Gastroesophageal sphincter (tissue), 4 donors: ENCODE data around the gene CNKSR2. TPM values are rescaled to one million over a fixed set of nuclear protein-coding genes. Genes with fewer than 3 reads are reported as not detected.
"Not testable (repeated sequence)": the region's sequence is repeated elsewhere in the genome, so short reads cannot be mapped to it uniquely, and the experiment has no call there.

Experiments
- ATAC-seq: fragments of 150-250 bp; one replicate; pipeline ENCODE4 v1.9.1; 2016; ENCODE audit warnings: mild to moderate bottlenecking, moderate library complexity
- H3K27ac ChIP-seq, 4 donors: fragments of 200-600 bp; sonication (generic) in 3 of 4; 1 replicate in 3 of 4; 2 replicates in 1 of 4; pipeline ENCODE4 v1.5.1; 2016 to 2019
- H3K27me3 ChIP-seq: fragments of 200-600 bp; sonication (generic); one replicate; pipeline ENCODE4 v1.5.1; 2019
- H3K36me3 ChIP-seq, 2 donors: fragments of 200-600 bp; sonication (generic); one replicate each; pipeline ENCODE4 v1.5.1; 2019; ENCODE audit warnings: control low read depth in 1 of 2
- H3K4me1 ChIP-seq, 3 donors: fragments of 200-600 bp; sonication (generic); 1 replicate in 2 of 3; 2 replicates in 1 of 3; pipeline ENCODE4 v1.5.1; 2016 to 2019; ENCODE audit warnings: control low read depth in 2 of 3
- H3K4me3 ChIP-seq, 2 donors: fragments of 200-600 bp; sonication (generic); one replicate each; pipeline ENCODE4 v1.5.1; 2019; ENCODE audit warnings: mild to moderate bottlenecking in 1 of 2, moderate library complexity in 1 of 2
- H3K9me3 ChIP-seq, 3 donors: fragments of 200-600 bp; sonication (generic); one replicate each; pipeline ENCODE4 v1.5.1; 2017 to 2019; ENCODE audit warnings: control low read depth in 2 of 3
- CTCF ChIP-seq, 4 experiments: fragments of 200-600 bp in 2 of 4; fragments of 450-650 bp in 2 of 4; sonication (generic) in 1 of 4; IDR thresholded peaks; one replicate each; pipeline ENCODE4 v1.5.1; 2017 to 2019; ENCODE audit warnings: antibody characterized with exemption in 4 of 4, mild to moderate bottlenecking in 2 of 4, moderate library complexity in 2 of 4
- EP300 ChIP-seq: sonication (generic); formaldehyde crosslinking; IDR thresholded peaks from one replicate; pipeline ENCODE4 v1.6.1; 2017; ENCODE audit warnings: antibody characterized with exemption, mild to moderate bottlenecking
- POLR2A ChIP-seq, 2 donors: fragments of 450-650 bp; IDR thresholded peaks; one replicate each; pipeline ENCODE4 v1.6.1; 2017; ENCODE audit warnings: antibody characterized with exemption in 2 of 2, mild to moderate bottlenecking in 2 of 2, moderate library complexity in 1 of 2
- POLR2AphosphoS5 ChIP-seq: sonication (generic); formaldehyde crosslinking; IDR thresholded peaks from one replicate; pipeline ENCODE4 v1.6.1; 2017; ENCODE audit warnings: antibody characterized with exemption
- WGBS, 2 donors: methylation state at CpG; one replicate each; pipeline ENCODE4 v1.1.5; 2018; ENCODE audit warnings: low coverage in 1 of 2; 5-methylcytosine and 5-hydroxymethylcytosine counted together
- total RNA-seq, 4 donors: library from RNA; depleted of rRNA; stranded (reverse); fragments of >200 nt; gene quantifications; one replicate each; pipeline ENCODE4 v1.1.0, GENCODE V29; 2016

Gene CNKSR2
- total RNA-seq, 4 donors from 2014 or later = 7.9 to 55.3 (median 20.6) TPM

DNA sequence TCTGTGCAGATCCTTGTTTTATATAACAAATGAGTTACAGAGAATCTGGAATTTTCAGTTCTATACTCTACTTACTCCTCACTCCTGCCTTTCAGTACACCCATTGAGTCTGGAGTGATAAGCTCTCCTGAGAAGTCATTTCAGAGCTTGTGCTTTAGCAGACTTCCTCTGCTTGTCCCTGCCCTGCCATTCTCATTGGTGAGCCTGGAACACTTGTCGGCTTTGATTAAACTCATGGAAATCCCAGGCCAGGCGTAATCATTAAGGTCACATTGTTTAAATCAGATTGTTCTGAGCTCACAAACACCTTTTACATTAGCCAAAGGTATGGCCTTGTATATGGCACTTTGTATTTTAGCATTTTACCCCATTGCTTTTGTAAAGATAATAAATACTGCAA lies 102.7 kb downstream of the CNKSR2 start:
- H3K36me3 ChIP-seq = no peaks in the 10 kb centered on the region
- no peaks in the 10 kb centered on the region for H3K9me3 ChIP-seq
- WGBS, 2 donors = 76% methylated on average over 2 of the region's 2 CpGs; no CpG with 5 or more reads in 1 of the 2 donors
- TF ChIP-seq POLR2A (IDR thresholded peaks at IDR 0.05) = no peak
- no peak for TF ChIP-seq POLR2AphosphoS5
- TF ChIP-seq EP300 = no peak
- TF ChIP-seq CTCF (IDR thresholded peaks at IDR 0.05) = no peak
- H3K4me3 ChIP-seq = no peak overlapping the region
- no peak for ATAC-seq
- no peaks in the 10 kb centered on the region for H3K4me1 ChIP-seq
- H3K27ac ChIP-seq = no peak overlapping the region
- H3K27me3 ChIP-seq = no peaks in the 10 kb centered on the region

GRCh38 chrX:21479695-21480270 lies 105.6 kb downstream of the CNKSR2 start:
- no peaks in the 10 kb centered on the region for H3K27me3 ChIP-seq
- no peaks in the 10 kb centered on the region for H3K9me3 ChIP-seq
- TF ChIP-seq EP300 (no peak), CTCF (IDR thresholded peaks at IDR 0.05) (peak; percentile 37 to 68 (median 42)), POLR2AphosphoS5 (no peak)
- no peak overlapping the region for H3K27ac ChIP-seq
- no peak for ATAC-seq
- H3K4me3 ChIP-seq = no peak overlapping the region
- no peaks in the 10 kb centered on the region for H3K36me3 ChIP-seq
- no peaks in the 10 kb centered on the region for H3K4me1 ChIP-seq
- WGBS, 2 donors = 0% methylated on average over 1 of the region's 2 CpGs; no CpG with 5 or more reads in 1 of the 2 donors

DNA sequence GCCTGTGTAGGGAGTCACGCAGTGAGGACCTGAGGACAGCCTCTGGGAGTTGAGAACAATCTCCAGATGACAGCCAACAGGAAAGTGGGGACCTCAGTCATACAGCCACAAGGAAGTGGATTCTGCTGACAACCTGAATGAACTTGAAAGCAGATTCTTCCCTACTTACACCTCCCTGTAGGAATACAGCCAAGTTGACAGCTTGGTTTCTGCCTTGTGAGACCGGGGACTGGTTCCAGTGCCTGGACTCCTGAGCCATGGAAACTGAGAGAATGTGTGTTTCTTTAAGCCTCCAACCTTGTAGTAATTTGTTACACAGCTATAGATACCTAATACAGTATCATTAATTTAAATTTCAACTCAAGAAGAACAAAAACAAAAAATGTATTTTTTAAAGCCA lies 107.5 kb downstream of the CNKSR2 start:
- TF ChIP-seq POLR2A (IDR thresholded peaks at IDR 0.05) (no peak), CTCF (IDR thresholded peaks at IDR 0.05) (no peak), EP300 (no peak), POLR2AphosphoS5 (no peak)
- Histone ChIP-seq H3K9me3 (no peaks in the 10 kb centered on the region), H3K4me3 (no peak overlapping the region), H3K27me3 (no peaks in the 10 kb centered on the region), H3K27ac (no peak overlapping the region), H3K4me1 (no peaks in the 10 kb centered on the region), H3K36me3 (no peaks in the 10 kb centered on the region)
- no peak for ATAC-seq
- WGBS, 2 donors = 100% methylated on average over 1 of the region's 2 CpGs

GRCh38 chrX:21484051-21484450 lies 109.8 kb downstream of the CNKSR2 start:
- 83 to 91% methylated on average over 3 to 7 of the region's 7 CpGs for WGBS, 2 donors
- ATAC-seq, H3K27ac ChIP-seq: not testable (repeated sequence)

GRCh38 chrX:21487832-21488231 lies 113.6 kb downstream of the CNKSR2 start:
- ATAC-seq = no peak
- no peaks in the 10 kb centered on the region for H3K36me3 ChIP-seq
- no peak overlapping the region for H3K27ac ChIP-seq
- H3K4me3 ChIP-seq = no peak overlapping the region
- no peaks in the 10 kb centered on the region for H3K4me1 ChIP-seq
- 56 to 80% methylated on average over 1 of the region's 1 CpG for WGBS, 2 donors
- H3K27me3 ChIP-seq = no peaks in the 10 kb centered on the region
- no peaks in the 10 kb centered on the region for H3K9me3 ChIP-seq
- TF ChIP-seq CTCF (IDR thresholded peaks at IDR 0.05) (no peak), POLR2A (IDR thresholded peaks at IDR 0.05) (no peak), POLR2AphosphoS5 (no peak), EP300 (no peak)

More at GRCh38 chrX:21484051-21484450, 109.8 kb downstream of the CNKSR2 start:
- H3K4me3 ChIP-seq, H3K4me1 ChIP-seq, H3K36me3 ChIP-seq, H3K27me3 ChIP-seq, H3K9me3 ChIP-seq: not testable (repeated sequence)
